Left ventricle myocardium superior (tissue), 1 donor: ENCODE results near the gene MROH9. TPM values are rescaled to one million over a fixed set of nuclear protein-coding genes. Genes with fewer than 3 reads are reported as not detected.

Experiments
- ATAC-seq: fragments of 200-7000 bp; cut with Tn5 transposase; one replicate; pipeline ENCODE4 v1.9.1; 2020; ENCODE audit warnings: mild to moderate bottlenecking, moderate library complexity
- DNase-seq: peaks from one replicate; pipeline ENCODE4 v3.0.0-alpha.2; 2020
- intact Hi-C: fragments of 100-400 bp; cut with micrococcal nuclease; formaldehyde crosslinking; loops from one replicate; pipeline ENCODE4 v1.11.0; 2022
- total RNA-seq: library from RNA; stranded (reverse); fragmentation: NEBNext Ultra II Directional; extraction: Animal tissue kit (Norgen Biotek cat#: 25700); gene quantifications from one replicate; pipeline ENCODE4 v1.2.1, GENCODE V29; 2021
- donor health status: DM: no; HTN: yes; CAD: no; lungs with severe emphysema.

The MROH9 gene
- total RNA-seq, 1 donor from 2014 or later = not detected

GRCh38 chr1:170964506-170964905 lies 29.2 kb downstream of the MROH9 start:
- intact Hi-C loops = loop anchor here (10.0 kb wide), 1 partner anchor 350 kb away; the partner anchor contains the start of gene FMO4
- no peak for DNase-seq
- no peak for ATAC-seq

- intact Hi-C loops = loop anchor here (1.0 to 10.0 kb wide), 2 partner anchors 259 to 348 kb away; partner anchors contain the start of gene FMO4
These were observed 31.9 kb downstream of the MROH9 start for GRCh38 chr1:170967042-170967910.

DNA sequence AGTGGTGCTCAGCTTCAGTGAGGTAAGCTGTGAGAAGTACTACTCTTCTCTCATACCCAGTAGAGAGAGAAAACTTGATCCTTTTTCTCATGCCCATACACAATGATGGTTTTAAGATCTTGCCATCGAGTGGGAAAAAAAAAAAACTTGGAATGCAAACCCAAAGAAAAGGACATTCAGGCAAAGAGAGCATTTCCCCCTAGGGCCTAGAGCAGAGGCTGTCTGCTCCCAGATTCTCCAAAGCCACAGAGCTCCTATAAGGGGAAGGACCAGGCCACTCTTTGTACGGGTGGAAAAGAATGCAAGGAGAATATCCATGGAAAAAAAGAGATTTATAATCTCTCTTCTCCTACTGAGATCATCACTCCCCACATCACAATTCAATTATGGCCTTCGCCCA lies 34.9 kb downstream of the MROH9 start:
- DNase-seq (no peak), ATAC-seq (no peak)
- intact Hi-C loops = no loop called here

More at GRCh38 chr1:170967042-170967910, 31.9 kb downstream of the MROH9 start:
- DNase-seq (no peak), ATAC-seq (peak; percentile 61)

- ATAC-seq (no peak), DNase-seq (no peak)
- intact Hi-C loops = no loop called here
These were observed 43.1 kb downstream of the MROH9 start for GRCh38 chr1:170978371-170978910.

GRCh38 chr1:170985406-170985805 lies 50.1 kb downstream of the MROH9 start:
- no peak for ATAC-seq
- intact Hi-C loops = no loop called here
- no peak for DNase-seq

- intact Hi-C loops = no loop called here
These were observed 51.6 kb downstream of the MROH9 start for GRCh38 chr1:170986901-170987300.

GRCh38 chr1:170987424-170987823 lies 52.1 kb downstream of the MROH9 start:
- no peak for DNase-seq
- no peak for ATAC-seq
- intact Hi-C loops = no loop called here

More at GRCh38 chr1:170986901-170987300, 51.6 kb downstream of the MROH9 start:
- ATAC-seq = no peak
- no peak for DNase-seq

- intact Hi-C loops = no loop called here
- ATAC-seq = no peak
These were observed 57.8 kb downstream of the MROH9 start for GRCh38 chr1:170993151-170993550.

DNA sequence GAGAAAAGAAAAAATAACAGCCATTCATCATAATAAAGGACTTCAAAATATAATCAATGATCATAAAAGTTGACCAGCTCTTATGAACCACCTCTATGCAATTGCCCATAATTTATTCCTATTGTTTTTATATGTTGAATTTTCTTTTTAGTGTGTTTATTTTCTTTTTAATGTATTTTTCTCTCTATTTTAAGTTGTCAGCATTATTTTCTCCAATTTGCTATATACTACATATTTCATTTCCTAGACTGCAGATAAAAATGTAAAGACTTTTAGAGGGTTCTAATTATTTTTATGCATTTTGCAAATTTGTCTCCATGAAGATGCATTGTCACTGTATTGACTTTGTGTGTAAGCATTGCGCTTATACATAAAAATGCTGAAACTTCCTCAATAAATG lies 58.4 kb downstream of the MROH9 start:
- intact Hi-C loops = no loop called here
- no peak for DNase-seq

More at GRCh38 chr1:170993151-170993550, 57.8 kb downstream of the MROH9 start:
- DNase-seq = no peak

DNA sequence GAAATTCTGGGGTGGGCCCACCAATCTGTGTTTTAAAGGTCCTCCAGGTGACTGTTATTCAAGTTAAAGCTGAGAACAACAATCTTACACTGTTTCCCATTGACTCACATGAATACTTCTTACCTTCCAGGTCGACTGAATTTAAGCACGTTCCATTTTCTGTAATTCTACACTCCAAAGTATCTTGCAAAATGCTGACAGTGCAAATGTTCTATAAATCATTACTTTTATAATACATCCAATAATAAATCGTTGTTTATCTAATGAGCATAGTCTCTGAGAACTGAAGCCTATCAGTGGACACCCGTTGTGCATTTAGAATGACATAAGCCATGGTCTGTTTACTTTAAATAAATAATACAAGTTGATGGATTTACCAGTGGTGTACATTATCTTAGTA lies 79.5 kb downstream of the MROH9 start:
- DNase-seq (no peak), ATAC-seq (no peak)
- intact Hi-C loops = no loop called here

More for the DNA sequence above, 58.4 kb downstream of the MROH9 start:
- no peak for ATAC-seq

GRCh38 chr1:171017426-171017825 lies 82.1 kb downstream of the MROH9 start:
- DNase-seq = no peak
- no peak for ATAC-seq
- intact Hi-C loops = no loop called here

GRCh38 chr1:171019971-171020370 lies 84.6 kb downstream of the MROH9 start:
- DNase-seq (no peak), ATAC-seq (no peak)
- intact Hi-C loops = no loop called here

- intact Hi-C loops = no loop called here
These were observed 97.7 kb downstream of the MROH9 start for GRCh38 chr1:171032822-171033702.

DNA sequence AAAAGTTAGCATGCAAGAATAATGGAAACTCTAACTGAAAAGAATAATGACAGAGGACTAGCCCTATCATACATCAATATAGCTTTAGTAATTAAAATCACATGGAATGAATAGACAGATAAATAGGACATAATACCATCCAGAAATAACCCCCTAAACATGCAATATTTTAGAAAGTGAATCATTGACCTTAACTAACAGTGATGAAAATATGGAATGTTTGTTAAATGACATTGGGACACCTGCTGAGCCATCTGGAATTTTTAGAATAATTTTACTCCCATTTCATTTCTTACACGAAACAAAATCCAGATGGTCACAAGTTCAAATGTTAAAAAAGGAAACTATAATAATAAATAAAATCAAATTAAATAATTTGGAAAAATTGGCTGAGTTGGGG lies 102.3 kb downstream of the MROH9 start:
- ATAC-seq = no peak
- no peak for DNase-seq
- intact Hi-C loops = no loop called here

More at GRCh38 chr1:171032822-171033702, 97.7 kb downstream of the MROH9 start:
- no peak for ATAC-seq
- no peak for DNase-seq

DNA sequence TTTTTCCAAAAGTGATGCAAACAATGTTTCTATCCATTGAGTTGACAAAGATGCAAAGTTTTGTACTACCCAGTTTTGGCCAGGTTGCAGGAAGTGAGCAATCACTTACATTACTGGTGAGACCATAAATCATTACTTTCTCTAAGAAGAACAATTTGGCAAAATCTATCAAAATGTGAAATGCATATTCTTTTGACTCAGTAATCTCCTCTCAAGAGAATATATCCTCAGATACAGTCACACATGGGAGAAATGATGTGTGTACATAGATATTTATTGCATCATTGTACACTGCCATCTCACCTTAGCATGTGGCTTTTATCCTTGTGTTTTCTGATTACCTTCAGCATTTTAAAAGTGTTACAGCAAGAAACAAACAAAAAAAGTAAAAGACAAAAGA lies 103.0 kb downstream of the MROH9 start:
- ATAC-seq (no peak), DNase-seq (no peak)

GRCh38 chr1:171048014-171048413 lies 112.7 kb downstream of the MROH9 start:
- no peak for ATAC-seq
- intact Hi-C loops = no loop called here
- DNase-seq = no peak

More for the DNA sequence above, 103.0 kb downstream of the MROH9 start:
- intact Hi-C loops = no loop called here

GRCh38 chr1:171052977-171053376 lies 117.6 kb downstream of the MROH9 start:
- DNase-seq (no peak), ATAC-seq (no peak)
- intact Hi-C loops = no loop called here

DNA sequence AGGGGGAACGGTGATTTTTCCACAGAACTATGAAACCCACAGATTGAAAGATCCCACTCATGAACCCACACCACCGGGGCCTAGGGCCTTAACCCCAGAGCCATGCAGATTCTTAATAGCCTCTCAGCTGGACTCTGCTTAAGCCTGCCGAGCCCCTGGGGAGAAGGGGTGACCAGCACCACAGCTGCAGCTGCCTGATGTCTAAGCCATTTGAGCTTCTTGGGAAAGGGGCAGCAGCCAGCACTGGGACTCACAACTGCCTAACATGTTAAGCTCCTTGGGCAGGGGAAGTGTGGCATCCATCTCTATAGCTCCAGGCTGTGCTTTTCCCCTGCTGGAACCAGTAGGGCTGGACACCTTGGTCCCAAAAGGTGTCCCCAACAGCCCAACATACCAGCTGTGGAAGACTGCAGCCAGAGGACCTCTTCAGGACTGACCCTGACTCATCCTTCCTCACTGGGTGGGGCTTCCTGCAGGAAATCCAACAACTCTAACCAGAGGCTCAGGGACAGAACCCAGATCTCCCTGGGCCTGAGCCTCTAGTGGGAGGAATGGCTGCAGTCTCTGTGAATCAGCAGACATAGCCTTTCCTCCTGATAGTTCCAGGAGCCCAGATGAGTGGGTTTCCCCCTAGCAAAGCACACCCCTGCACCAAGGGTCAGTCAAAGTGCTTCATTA lies 120.8 kb downstream of the MROH9 start:
- DNase-seq (no peak), ATAC-seq (no peak)
- intact Hi-C loops = no loop called here
